Effector CD4-positive, alpha-beta T cell (primary cell): ENCODE measurements around the gene ANK3.

Experiments used
- DNase-seq: peaks from one replicate; pipeline ENCODE4 v3.0.0-alpha.2; 2020

ANK3 gene

DNA sequence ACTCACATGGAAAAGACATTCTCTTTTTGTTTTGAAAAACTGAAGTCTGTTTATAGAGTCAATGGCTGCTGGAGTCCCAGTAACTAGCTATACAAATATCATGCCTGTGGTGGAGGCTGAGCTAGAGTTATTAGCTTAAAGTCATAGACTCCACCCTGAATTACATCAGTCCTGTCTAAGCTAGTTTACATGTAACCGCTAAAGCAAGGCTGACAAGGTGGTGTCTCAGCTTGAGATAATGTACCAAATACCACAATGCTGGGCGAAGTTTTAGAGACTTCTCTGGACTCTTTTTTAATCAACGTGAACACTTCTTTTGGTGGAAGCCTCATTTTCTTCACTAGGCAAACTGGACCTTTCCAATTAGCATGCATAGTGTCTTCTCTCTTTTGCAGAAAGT is 219.4 kb downstream of the ANK3 start:
- no peak for DNase-seq

DNA sequence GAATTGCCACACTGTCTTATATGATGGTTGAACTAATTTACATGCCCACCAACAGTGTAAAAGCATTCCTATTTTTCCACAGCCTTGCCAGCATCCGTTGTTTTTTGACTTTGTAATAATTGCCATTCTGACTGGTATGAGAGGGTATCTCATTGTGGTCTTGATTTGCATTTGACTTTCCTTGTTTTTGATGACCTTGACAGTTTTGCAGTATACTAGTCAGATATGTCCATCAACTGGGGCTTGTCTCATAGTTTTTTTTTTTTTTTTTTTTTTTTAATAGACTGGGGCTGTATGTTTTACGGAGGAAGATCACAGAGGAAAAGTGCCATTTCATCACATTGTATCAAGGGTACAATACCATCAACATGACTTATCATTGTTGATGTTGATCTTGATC is 220.6 kb downstream of the ANK3 start:
- no peak for DNase-seq

DNA sequence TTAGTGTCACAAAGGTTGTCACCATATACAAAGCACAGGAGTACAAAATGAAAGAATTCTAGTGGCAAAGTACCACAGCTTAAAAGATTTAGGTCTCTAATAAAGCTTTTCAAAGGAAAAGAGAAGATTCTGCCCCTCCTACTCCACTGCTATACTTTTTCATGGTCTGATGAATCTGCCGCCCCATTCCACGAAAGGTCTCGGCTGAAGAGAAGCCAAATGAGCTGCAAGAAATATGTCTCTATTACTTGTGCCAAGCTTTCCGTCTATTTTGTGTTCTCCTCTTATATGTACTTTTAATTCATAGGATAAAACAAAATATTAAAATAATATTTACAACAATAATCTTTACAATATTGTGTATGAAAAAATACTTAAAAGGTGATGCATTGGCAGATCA is 222.6 kb downstream of the ANK3 start:
- DNase-seq: no peak

DNA sequence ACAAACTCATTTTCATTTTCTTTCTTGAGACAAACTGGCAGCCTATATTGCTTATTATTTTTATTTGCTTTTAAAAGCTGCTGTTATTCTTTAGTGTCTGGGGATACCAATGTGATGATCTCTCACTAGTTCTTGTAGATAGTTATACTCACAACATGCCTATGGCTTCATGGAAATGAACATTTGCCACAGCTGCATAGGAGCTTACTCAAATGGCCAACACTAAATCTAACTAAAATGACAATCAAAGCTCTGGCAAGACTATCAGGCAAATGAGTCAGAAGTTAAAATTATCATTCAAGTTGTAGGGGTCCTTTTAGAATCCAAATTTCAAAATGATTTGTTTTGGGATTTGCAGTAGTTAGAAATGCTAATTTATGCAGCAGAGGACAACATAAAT is 225.9 kb downstream of the ANK3 start:
- no peak for DNase-seq

DNA sequence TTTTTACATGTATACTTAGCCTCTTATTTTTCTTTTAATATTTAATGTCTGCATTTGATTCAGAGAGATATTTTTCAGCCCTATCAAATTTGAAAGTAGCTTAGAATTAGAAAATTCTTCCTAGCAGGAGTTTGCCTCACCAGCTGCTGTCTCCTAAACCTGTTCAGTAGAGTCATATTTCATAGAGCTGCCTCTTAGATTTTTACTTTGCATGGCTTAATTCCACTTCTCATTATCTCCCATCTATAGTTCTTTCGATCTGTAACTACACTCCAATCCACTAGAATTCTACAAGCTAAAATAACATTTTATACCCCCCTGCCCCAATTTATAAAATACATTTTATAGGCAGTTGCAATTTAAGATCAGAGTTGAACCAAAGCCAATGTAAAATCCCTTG is 227.0 kb downstream of the ANK3 start:
- DNase-seq: no peak

- no peak for DNase-seq
Measured at GRCh38 chr10:60155943-60156683, 233.6 kb downstream of the ANK3 start.

DNA sequence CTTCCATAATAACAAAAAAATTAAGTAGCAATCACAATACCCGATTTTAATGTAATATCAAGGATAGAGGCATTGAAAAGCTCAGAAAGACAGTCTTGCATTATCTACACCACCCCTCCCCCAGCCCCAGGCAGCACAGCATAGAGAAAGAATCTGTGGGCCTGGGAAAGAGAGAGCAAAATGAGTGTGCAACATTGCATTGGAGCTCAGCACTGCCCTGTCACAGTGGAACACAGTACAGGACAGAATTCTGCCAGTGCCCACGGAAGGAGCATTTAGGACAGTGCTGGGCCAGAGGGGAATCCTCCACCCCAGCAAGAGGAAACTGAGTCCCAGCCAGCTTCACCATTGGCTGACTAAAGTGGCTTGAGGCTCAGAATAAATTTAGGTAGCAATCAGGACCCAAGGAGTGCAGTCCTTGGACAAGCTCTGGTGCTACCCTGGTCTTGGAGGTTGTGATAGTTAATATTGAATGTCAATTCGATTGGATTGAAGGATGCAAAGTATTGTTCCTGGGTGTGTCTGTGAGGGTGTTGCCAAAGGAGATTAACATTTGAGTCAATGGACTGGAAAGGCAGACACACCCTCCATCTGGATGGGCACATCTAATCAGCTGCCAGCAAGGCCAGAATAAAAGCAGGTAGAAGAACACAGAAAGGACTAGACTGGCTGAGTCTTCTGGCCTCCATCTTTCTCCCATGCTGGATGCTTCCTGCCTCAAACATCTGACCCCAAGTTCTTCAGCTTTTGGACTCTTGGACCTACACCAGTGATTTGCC is 234.4 kb downstream of the ANK3 start:
- DNase-seq: no peak

DNA sequence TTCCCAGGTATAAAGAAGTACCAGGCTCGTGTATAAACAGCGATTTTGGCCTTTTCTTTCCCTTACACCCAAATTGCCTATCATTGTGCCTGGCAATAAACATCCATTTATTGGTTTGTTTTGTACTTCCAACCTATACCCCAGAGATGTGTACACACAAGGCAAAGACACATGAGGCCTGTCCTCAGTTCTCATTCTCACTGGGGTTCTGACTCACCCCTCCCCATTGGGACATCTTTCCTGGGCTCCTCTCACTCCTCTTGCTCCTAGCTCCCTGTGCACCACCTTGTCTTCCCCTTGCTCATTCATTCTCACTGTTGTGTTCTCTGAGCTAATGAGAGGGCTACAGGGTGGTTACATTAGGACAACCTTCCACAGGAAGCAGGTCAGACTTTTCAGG is 240.7 kb downstream of the ANK3 start:
- no peak for DNase-seq

GRCh38 chr10:60148266-60148840 is 241.3 kb downstream of the ANK3 start:
- DNase-seq: no peak

- no peak for DNase-seq
Measured at GRCh38 chr10:60147576-60148265, 242.0 kb downstream of the ANK3 start.

- no peak for DNase-seq
Measured at GRCh38 chr10:60147025-60147424, 242.7 kb downstream of the ANK3 start.

- no peak for DNase-seq
Measured at GRCh38 chr10:60144099-60144498, 245.6 kb downstream of the ANK3 start.

GRCh38 chr10:60142736-60143135 is 246.9 kb downstream of the ANK3 start:
- DNase-seq: no peak

- DNase-seq: no peak
Measured at GRCh38 chr10:60141896-60142559, 247.6 kb downstream of the ANK3 start.

DNA sequence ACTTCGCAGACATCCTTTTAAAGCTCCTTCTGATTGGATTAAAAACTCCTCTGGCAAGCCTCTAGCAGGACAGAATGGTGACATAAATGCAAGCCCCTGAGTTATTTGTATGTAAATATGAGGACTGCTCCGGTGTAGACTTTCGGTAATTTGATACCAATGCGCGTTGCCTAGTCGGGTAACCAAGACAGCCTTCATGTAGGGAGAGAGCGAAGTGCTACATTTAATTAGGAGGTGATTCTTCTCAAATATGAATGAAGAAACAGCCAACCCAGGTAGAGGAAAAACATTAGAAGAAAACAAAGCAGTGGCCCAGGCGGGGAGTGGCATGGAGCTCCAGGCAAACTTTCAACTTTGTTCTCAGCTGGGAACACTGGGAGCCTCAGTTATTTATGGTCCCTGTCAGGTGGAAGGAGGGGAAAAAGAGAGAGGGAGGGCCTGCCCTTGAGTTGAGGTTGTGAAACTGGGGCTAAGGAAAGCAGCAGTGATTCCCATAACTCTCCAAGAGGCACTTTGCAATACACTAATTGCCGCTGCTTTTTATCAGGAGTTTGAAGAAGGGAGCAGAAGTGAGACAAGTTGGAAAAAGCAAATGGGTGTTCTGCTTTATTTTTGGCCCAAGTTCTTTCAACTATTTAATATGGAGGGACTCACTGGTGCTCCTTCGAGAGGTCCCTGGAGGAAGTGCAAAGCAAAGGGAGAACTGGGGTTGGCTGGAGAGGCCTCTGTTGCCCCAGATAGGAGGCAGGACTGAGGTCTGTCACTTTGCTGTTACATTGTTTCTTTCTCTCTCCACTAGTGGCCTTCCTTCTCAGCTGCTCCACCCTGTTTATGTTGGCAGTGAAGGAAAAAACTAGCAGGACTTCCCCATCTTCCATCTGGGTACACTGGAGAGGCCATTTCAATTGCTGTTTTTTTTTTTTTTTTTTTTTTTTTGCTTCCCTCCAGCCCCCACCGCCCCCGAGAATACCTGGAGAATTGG is 248.7 kb downstream of the ANK3 start:
- no peak for DNase-seq

- DNase-seq: no peak
Measured at GRCh38 chr10:60139798-60140566, 249.7 kb downstream of the ANK3 start.

DNA sequence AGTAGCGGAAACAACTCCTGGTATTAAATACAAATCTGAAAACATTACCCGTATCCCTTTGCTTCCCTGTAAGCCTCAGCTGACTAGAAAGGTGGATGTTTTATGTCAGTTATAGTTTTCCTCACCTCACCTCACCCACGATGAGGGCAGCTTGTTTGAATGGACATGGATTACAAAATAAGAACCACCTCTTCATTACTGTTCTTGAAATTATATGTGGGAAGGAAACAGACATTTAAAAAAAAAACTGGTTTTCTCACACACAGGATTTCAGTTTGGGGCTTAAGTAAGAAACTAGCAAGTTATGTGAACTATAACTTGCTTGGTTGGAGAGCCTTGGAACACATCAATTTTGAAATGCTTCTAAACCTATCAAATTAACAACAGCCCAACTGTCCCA is 250.4 kb downstream of the ANK3 start:
- no peak for DNase-seq

GRCh38 chr10:60138842-60139241 is 250.8 kb downstream of the ANK3 start:
- DNase-seq: no peak

DNA sequence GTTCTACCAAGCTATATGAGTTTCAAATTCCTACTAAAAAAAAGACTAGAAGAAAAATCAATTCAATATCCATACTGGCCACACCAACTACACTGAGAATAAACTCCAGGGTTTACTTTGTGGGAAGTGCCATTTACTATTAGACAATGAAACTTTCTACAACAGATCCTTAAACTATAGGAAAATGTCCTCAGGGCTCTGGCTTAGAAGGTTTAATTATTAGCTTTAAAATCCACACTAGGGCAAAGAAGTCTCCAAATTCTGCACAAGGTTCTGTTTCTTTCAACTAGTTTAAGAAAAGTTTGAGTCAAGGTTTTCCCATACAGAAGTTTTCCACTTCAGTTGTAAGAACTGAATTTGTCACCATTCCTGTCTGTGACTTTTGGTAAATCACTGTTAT is 251.6 kb downstream of the ANK3 start:
- no peak for DNase-seq

DNA sequence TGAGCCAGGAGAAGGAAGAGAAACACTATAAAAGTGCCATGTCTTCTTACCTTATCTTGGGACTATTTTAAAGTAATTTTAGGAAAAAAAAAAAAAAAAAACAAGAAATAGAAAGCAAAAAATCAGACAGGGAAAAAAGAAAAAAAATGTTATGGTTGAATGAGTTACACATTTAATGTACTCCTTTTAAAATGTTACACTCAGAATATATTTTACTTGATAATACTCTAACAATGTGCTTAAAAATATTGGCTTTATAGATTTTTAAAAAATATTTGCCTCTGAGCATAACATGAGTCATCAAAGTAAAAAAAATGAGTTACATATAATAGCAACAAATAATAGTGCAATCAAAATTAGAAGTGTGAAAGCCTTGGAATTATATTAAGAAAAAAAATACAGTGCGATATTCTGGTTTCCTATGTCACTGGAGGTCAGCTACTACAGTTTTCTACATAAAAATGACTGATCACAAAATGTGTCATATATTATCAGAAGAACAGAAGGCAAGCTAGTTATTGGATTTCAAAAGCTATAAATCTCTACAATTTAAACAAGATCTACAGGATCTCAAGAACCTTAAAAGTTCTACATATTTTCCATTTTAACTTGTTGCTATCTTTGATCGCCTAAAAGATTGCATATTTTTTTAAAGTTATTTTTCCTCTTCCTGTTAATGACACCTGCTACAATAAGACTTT is 252.2 kb downstream of the ANK3 start:
- DNase-seq: no peak
